ENCODE results near the gene NAA11. TPM values are rescaled to one million over a fixed set of nuclear protein-coding genes. Genes with fewer than 3 reads are reported as not detected.
A peak's percentile ranks its signal among the peaks of the same experiment; 100 is the strongest.

NAA11 gene
- total RNA-seq, 2 donors from 2014 or later = not detected

- no peak for ATAC-seq
- no peaks in the 10 kb centered on the region for H3K4me1 Mint-ChIP-seq
- no peaks in the 10 kb centered on the region for H3K36me3 Mint-ChIP-seq (ENCODE audit: low read depth)
- H3K27me3 Mint-ChIP-seq = no peaks in the 10 kb centered on the region
- no peak for DNase-seq
- no peaks in the 10 kb centered on the region for H3K9me3 ChIP-seq (ENCODE audit: control insufficient read depth, low read length, poor library complexity, severe bottlenecking)
- no peak overlapping the region for H3K27ac Mint-ChIP-seq
- H3K4me3 Mint-ChIP-seq = no peak overlapping the region
Observed at GRCh38 chr4:79334783-79335182, 8.9 kb upstream of the NAA11 start.

DNA sequence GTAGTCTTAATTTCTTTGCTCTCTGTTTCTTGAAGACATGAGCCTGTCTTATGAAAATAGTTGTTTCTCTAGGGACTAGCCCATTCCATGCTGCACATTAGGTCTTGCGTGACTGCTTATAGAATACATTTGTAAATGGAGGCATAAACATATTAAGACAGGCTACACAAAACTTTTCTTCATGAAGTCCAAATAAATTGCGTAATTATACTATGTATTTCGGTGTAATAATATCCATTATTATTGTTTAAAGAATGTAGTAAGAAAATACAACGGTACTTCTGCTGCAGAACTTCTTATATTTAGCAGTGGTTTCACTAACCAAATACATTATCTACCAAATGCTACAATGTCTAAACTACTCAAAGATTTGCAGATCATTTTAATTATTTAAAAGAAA is 8.5 kb upstream of the NAA11 start:
- H3K4me1 Mint-ChIP-seq = no peaks in the 10 kb centered on the region
- H3K27me3 Mint-ChIP-seq = no peaks in the 10 kb centered on the region
- DNase-seq (no peak), ATAC-seq (no peak)
- H3K36me3 Mint-ChIP-seq (ENCODE audit: low read depth) = no peaks in the 10 kb centered on the region
- no peaks in the 10 kb centered on the region for H3K9me3 ChIP-seq (ENCODE audit: control insufficient read depth, low read length, poor library complexity, severe bottlenecking)
- no peak overlapping the region for H3K27ac Mint-ChIP-seq
- H3K4me3 Mint-ChIP-seq = no peak overlapping the region

DNA sequence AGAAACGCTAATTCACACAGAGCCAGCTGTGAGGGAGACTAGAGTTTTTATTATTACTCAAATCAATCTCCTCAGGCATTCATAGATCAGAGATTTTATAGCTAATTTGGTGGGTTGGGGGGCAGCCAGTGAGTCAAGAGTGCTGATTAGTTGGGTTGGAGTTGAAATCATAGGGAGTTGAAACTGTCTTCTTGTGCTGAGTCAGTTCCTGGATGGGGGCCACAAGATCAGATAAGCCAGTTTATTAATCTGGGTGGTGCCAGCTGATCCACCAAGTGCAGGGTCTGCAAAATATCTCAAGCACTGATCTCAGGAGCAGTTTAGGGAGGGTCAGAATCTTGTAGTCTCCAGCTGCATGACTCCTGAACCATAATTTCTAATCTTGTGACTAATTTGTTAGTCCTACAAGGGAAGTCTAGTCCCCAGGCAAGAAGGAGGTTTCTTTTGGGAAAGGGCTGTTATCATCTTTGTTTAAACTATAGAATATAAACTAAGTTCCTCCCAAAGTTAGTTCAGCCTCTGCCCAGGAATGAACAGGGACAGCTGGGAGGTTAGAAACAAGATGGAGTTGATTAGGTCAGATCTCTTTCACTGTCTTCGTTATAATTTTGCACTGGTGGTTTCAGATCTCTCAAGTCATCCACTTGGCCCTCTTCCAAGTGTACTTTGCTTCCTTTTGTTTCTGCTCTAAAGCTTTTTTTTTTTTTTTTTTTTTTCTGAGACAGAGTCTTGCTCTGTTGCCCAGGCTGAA is 5.4 kb upstream of the NAA11 start:
- H3K27ac Mint-ChIP-seq = peak overlapping the region; percentile 48
- DNase-seq (no peak), ATAC-seq (no peak)
- no peaks in the 10 kb centered on the region for H3K36me3 Mint-ChIP-seq (ENCODE audit: low read depth)
- H3K9me3 ChIP-seq (ENCODE audit: control insufficient read depth, low read length, poor library complexity, severe bottlenecking) = no peaks in the 10 kb centered on the region
- H3K4me3 Mint-ChIP-seq = no peak overlapping the region
- H3K27me3 Mint-ChIP-seq = no peaks in the 10 kb centered on the region
- no peaks in the 10 kb centered on the region for H3K4me1 Mint-ChIP-seq

GRCh38 chr4:79330720-79331119 is 4.9 kb upstream of the NAA11 start:
- DNase-seq = no peak
- H3K27ac Mint-ChIP-seq = no peak overlapping the region
- H3K4me1 Mint-ChIP-seq = no peaks in the 10 kb centered on the region
- no peak for ATAC-seq
- no peak overlapping the region for H3K4me3 Mint-ChIP-seq
- no peaks in the 10 kb centered on the region for H3K36me3 Mint-ChIP-seq (ENCODE audit: low read depth)
- H3K9me3 ChIP-seq (ENCODE audit: control insufficient read depth, low read length, poor library complexity, severe bottlenecking) = no peaks in the 10 kb centered on the region
- H3K27me3 Mint-ChIP-seq = no peaks in the 10 kb centered on the region

DNA sequence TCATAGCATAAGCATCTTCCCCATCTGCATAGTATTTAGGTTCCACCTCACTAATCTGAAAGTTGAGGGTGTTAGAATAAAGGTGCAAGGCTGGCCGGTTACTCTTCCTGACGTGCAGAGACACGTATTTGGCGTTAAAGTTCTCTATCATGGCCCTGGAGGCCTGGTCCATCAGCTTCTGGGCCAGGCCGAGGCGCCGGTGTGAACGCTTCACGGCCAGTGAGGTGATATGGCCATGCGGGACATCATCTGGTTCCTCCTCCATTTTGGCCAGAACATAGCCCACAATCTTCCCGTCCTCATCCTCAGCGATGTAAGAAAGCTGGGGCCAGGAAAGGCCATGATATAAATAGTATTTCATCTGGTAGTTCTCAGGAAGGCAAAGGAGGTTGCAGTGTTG is 425 bp downstream of the NAA11 start:
- Mint-ChIP-seq H3K36me3 (ENCODE audit: low read depth) (no peaks in the 10 kb centered on the region), H3K4me1 (no peaks in the 10 kb centered on the region), H3K27ac (no peak overlapping the region), H3K27me3 (peaks cover 6% of the 10 kb centered on the region), H3K4me3 (no peak overlapping the region)
- DNase-seq (no peak), ATAC-seq (no peak)
- H3K9me3 ChIP-seq (ENCODE audit: control insufficient read depth, low read length, poor library complexity, severe bottlenecking) = no peaks in the 10 kb centered on the region

GRCh38 chr4:79319975-79320374 is 5.9 kb downstream of the NAA11 start:
- H3K27ac Mint-ChIP-seq = no peak overlapping the region
- DNase-seq (no peak), ATAC-seq (no peak)
- no peaks in the 10 kb centered on the region for H3K4me1 Mint-ChIP-seq
- H3K27me3 Mint-ChIP-seq = peaks cover 6% of the 10 kb centered on the region
- H3K9me3 ChIP-seq (ENCODE audit: control insufficient read depth, low read length, poor library complexity, severe bottlenecking) = no peaks in the 10 kb centered on the region
- H3K4me3 Mint-ChIP-seq = no peak overlapping the region
- no peaks in the 10 kb centered on the region for H3K36me3 Mint-ChIP-seq (ENCODE audit: low read depth)

GRCh38 chr4:79317711-79318110 is 8.2 kb downstream of the NAA11 start:
- peaks cover 6% of the 10 kb centered on the region for H3K27me3 Mint-ChIP-seq
- H3K4me3 Mint-ChIP-seq = no peak overlapping the region
- no peaks in the 10 kb centered on the region for H3K4me1 Mint-ChIP-seq
- H3K9me3 ChIP-seq (ENCODE audit: control insufficient read depth, low read length, poor library complexity, severe bottlenecking) = no peaks in the 10 kb centered on the region
- no peaks in the 10 kb centered on the region for H3K36me3 Mint-ChIP-seq (ENCODE audit: low read depth)
- no peak for ATAC-seq
- no peak for DNase-seq
- no peak overlapping the region for H3K27ac Mint-ChIP-seq

DNA sequence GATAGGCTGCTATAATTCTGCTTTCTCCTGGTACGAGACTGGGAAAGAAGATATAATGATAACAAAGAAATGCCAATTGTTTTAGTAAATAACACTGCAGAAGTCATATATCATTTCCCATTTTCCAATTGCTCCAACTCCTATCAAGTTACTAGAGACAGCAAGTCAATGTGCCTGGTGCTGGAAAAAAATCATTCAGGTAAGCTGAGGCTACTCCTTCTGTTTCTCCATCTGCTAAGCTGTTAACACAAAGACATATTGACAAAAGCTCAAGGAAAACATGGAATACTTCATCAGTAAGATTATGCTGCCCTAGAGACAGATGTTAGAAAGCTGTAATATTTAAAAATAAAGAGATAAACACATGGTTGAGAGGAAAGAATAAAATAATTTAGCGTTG is 10.0 kb downstream of the NAA11 start:
- DNase-seq (no peak), ATAC-seq (no peak)
- H3K27me3 Mint-ChIP-seq = peaks cover 1% of the 10 kb centered on the region
- H3K9me3 ChIP-seq (ENCODE audit: control insufficient read depth, low read length, poor library complexity, severe bottlenecking) = no peaks in the 10 kb centered on the region
- no peak overlapping the region for H3K27ac Mint-ChIP-seq
- H3K4me1 Mint-ChIP-seq = no peaks in the 10 kb centered on the region
- no peaks in the 10 kb centered on the region for H3K36me3 Mint-ChIP-seq (ENCODE audit: low read depth)
- no peak overlapping the region for H3K4me3 Mint-ChIP-seq

GRCh38 chr4:79311279-79311678 is 14.6 kb downstream of the NAA11 start:
- Mint-ChIP-seq H3K4me3 (no peak overlapping the region), H3K27me3 (no peaks in the 10 kb centered on the region), H3K27ac (no peak overlapping the region), H3K4me1 (no peaks in the 10 kb centered on the region), H3K36me3 (ENCODE audit: low read depth) (no peaks in the 10 kb centered on the region)
- ATAC-seq (no peak), DNase-seq (no peak)
- no peaks in the 10 kb centered on the region for H3K9me3 ChIP-seq (ENCODE audit: control insufficient read depth, low read length, poor library complexity, severe bottlenecking)

GRCh38 chr4:79308971-79309370 is 16.9 kb downstream of the NAA11 start:
- DNase-seq = no peak
- H3K27me3 Mint-ChIP-seq = no peaks in the 10 kb centered on the region
- no peaks in the 10 kb centered on the region for H3K9me3 ChIP-seq (ENCODE audit: control insufficient read depth, low read length, poor library complexity, severe bottlenecking)
- H3K27ac Mint-ChIP-seq = no peak overlapping the region
- ATAC-seq = no peak
- H3K36me3 Mint-ChIP-seq (ENCODE audit: low read depth) = no peaks in the 10 kb centered on the region
- no peaks in the 10 kb centered on the region for H3K4me1 Mint-ChIP-seq
- no peak overlapping the region for H3K4me3 Mint-ChIP-seq

- DNase-seq (no peak), ATAC-seq (no peak)
- H3K36me3 Mint-ChIP-seq (ENCODE audit: low read depth) = no peaks in the 10 kb centered on the region
- no peaks in the 10 kb centered on the region for H3K9me3 ChIP-seq (ENCODE audit: control insufficient read depth, low read length, poor library complexity, severe bottlenecking)
- no peaks in the 10 kb centered on the region for H3K4me1 Mint-ChIP-seq
- peaks cover 5% of the 10 kb centered on the region for H3K27me3 Mint-ChIP-seq
- no peak overlapping the region for H3K4me3 Mint-ChIP-seq
- H3K27ac Mint-ChIP-seq = no peak overlapping the region
Observed at GRCh38 chr4:79308137-79308536, 17.7 kb downstream of the NAA11 start.

- ATAC-seq (no peak), DNase-seq (no peak)
- no peaks in the 10 kb centered on the region for H3K9me3 ChIP-seq (ENCODE audit: control insufficient read depth, low read length, poor library complexity, severe bottlenecking)
- Mint-ChIP-seq H3K4me3 (no peak overlapping the region), H3K27me3 (peaks cover 6% of the 10 kb centered on the region), H3K27ac (no peak overlapping the region), H3K4me1 (no peaks in the 10 kb centered on the region), H3K36me3 (ENCODE audit: low read depth) (no peaks in the 10 kb centered on the region)
Observed at GRCh38 chr4:79306795-79307194, 19.1 kb downstream of the NAA11 start.

DNA sequence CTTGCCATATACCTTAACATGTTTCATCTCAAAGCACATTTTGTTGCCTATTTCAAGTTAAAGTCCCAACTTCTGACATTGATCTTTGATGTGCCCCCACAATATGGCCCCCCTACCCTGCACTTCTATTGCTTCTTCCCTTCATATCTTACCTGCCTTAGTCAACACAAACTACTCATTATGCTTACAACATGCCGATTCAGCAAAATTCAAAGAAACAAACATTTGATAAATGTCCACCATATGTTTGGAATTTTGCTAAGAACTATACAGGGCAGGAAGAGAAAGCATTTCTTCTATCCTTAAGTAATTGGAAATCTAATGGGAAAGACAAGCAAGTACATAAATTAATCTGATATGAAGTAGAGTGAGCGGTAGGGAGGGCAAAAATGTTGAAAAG is 25.6 kb downstream of the NAA11 start:
- no peak for DNase-seq
- no peaks in the 10 kb centered on the region for H3K9me3 ChIP-seq (ENCODE audit: control insufficient read depth, low read length, poor library complexity, severe bottlenecking)
- no peaks in the 10 kb centered on the region for H3K4me1 Mint-ChIP-seq
- no peak for ATAC-seq
- H3K36me3 Mint-ChIP-seq (ENCODE audit: low read depth) = no peaks in the 10 kb centered on the region
- no peak overlapping the region for H3K4me3 Mint-ChIP-seq
- no peak overlapping the region for H3K27ac Mint-ChIP-seq
- H3K27me3 Mint-ChIP-seq = peaks cover 12% of the 10 kb centered on the region

DNA sequence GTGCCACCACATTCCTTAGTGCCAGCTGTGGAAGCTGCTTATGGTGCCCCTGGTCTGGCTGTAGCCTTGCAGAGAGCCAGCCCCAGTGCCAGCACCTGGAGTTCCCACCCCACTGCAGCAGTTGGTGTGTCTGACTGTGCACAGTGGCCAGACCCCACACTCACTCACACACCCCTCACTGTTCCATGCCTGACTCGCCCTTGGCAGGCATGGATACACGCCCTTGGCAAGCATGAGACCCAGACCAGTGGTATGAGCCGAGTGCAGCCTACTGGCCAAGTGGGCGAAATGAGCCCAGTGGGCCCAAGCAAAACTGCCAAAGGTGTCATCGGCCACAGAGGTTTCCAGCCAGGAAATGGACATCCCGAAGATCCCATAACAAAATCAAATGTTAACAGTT is 27.4 kb downstream of the NAA11 start:
- H3K27ac Mint-ChIP-seq = no peak overlapping the region
- H3K9me3 ChIP-seq (ENCODE audit: control insufficient read depth, low read length, poor library complexity, severe bottlenecking) = no peaks in the 10 kb centered on the region
- DNase-seq (no peak), ATAC-seq (no peak)
- H3K36me3 Mint-ChIP-seq (ENCODE audit: low read depth) = no peaks in the 10 kb centered on the region
- no peak overlapping the region for H3K4me3 Mint-ChIP-seq
- H3K27me3 Mint-ChIP-seq = peaks cover 11% of the 10 kb centered on the region
- no peaks in the 10 kb centered on the region for H3K4me1 Mint-ChIP-seq
